T-helper 2 cell (primary cell): Measurements from ENCODE around the gene LY86.
A peak's percentile ranks its signal among the peaks of the same experiment; 100 is the strongest.
"Not testable (repeated sequence)": the region's sequence is repeated elsewhere in the genome, so short reads cannot be mapped to it uniquely, and the experiment has no call there.

Experiments used
- DNase-seq, 5 experiments: peaks; one replicate each; pipeline versions ENCODE4 v3.0.0 to v3.0.0-alpha.2; 2012 to 2022

The LY86 gene

DNA sequence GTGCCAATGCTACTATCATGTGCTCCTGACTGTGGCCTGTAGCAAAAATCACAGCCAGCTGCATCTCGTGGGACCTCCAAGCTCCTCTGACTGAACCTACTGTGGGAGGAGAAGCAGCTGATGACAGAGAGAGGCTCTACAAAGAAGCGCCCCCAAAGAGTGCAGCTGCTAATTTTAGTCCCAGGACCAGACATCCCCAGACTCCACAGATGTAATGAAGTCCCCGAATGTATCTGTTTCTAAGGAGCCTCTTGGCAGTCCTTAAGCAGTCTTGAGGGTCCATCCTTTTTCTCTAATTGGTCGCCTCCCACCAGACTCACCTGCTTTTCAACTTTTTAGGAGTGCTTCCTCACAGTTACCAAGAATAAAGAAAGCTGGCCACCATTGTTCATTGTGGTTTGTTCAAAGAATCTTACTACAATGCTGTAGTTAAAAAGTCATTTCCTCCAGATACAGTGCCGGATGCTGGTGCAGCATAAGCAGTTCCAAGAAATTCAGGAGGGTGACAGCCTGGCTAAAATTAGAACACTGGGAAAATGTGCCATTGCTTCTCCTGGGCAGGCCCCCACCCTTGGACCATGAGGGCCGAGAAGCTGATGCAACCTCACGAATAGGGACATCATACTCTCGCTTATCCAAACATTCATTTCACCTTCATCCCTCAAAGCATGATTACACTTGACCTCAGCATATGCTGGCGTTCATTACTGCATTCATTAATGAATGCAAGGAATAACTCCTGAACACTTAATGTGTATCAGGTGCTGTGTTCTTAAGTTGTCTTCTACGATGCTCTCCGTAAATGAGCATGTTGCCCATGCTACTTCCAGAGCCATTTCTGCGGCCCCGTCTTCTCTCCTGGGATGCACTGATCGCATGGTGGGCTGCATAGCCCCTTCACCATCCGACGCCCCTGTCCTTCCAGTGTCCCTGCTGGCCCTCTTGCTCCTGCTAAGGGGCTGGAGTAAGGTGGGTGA lies 66.4 kb downstream of the LY86 start:
- DNase-seq: peak in 1 of 5 experiments; percentile 70

DNA sequence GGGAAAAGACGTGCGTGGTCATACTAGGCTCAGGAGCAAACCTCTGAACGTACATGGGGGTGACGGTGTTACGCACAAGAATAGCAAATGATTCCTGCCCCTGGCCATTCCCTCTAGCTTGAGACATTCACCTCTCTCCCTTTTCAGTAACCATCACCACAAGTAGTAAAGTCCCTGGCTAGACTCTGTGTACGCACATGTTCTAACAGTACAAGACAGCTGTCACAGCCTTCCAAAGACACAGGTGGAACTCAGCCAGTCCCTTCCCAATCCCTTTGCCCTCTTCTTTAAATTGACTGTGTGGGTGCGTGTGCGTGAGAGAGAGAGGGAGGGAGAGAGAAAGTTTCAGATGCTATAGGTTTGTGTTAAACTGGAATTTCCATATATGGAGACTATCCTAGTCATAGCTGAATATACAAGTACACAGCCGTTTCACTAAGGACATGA lies 67.3 kb downstream of the LY86 start:
- peak in 1 of 5 experiments; percentile 55 for DNase-seq

DNA sequence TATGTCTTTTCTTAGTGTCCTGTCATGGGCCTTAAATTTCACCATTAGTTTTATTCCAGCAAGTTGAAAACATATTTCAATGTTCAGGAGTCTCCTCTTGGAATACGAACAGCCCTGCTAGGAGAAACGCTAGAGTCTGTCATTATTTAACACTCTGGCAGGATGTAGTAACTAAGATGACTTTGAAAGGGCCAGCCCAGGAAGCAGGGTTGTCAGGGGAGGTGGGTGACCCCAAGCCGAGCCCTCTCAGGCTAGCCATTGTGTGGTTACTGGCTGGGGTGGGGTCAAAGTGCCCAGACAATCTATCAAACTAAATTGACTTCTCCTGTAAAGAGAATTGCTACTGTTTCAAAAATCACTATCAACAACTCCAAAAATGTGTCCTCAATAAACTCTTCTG lies 67.8 kb downstream of the LY86 start:
- peak in 1 of 5 experiments; percentile 31 for DNase-seq

DNA sequence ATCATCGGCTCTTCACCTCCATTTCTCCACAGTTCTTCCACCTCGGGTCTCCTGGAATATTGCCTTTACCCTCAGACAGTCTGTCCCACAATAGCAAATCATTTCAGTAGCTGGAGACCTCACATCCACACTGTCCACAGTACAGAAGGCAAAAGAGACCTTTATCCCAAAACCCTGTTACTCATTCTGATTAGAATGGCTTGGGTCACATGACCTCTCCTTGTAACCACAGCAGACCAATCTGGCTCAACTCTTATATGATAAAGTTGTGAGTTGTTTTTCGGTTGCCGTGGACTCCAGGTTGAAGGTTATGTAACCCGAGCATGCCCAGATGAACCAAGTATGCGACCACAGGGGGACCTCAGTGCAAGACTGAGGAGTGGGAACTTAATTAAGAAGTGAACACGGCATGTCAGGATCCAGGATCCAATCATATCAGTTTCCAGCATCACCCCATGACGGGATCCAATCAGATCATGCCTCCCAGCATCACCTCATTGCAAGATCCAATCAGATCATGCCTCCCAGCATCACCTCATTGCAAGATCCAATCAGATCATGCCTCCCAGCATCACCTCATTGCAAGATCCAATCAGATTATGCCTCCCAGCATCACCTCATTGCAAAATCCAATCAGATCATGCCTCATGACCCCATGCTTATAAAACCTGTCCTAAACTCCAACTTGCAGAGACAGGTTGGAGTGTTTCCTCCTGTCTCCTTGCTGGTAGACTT lies 68.7 kb downstream of the LY86 start:
- peak in 1 of 5 experiments; percentile 19 for DNase-seq

DNA sequence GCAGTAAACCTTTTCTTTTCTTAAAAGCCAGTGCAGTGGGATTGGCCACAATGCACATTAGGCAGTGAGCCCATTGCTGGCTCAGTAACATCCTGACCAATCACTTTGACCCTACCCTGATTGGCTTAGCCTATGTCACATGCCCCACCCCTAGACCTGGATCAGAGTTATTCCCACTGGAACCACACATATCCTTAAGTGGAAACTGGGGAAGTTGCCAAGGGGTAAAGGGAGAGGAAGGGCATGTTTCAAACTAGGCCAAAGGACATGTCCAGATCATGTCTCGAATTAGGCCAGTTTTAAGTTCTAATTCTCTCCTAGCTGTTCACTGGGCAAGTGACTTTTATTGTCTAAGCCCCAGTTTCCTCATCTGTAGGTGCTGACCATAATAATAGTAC lies 69.3 kb downstream of the LY86 start:
- no peak for DNase-seq

DNA sequence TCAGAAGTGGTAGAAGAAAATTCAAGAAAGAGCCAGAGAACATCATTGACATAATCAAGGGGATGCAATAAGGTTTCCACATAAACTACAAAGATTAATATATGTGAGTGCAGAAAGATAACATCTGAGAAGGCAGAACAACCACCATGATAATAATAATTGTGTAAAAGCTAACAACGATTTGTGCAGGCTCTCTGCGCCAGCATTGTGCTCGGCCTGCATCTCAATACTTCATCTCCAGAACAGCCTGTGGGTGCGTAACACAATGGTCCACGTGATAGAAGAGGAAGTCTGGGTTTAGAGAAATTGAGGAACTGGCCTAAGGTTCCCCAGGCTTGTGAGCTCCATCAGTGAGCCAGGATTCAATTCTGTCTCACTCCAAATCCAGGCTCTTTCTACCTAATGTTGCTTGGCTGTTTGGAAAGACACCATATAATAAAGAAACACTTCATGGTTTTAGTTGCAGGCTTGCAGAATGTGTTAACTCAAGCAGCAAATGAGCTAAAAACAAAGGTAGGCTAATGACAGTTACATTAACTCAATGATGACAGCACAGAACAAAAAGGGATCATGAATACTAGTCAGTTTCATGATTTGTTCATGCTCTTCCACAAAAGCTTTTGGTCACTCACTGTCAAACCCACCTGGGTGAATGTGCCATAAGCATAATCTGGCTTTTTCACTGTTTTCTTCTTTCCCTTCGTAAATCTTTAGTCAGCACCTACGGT lies 71.2 kb downstream of the LY86 start:
- no peak for DNase-seq

DNA sequence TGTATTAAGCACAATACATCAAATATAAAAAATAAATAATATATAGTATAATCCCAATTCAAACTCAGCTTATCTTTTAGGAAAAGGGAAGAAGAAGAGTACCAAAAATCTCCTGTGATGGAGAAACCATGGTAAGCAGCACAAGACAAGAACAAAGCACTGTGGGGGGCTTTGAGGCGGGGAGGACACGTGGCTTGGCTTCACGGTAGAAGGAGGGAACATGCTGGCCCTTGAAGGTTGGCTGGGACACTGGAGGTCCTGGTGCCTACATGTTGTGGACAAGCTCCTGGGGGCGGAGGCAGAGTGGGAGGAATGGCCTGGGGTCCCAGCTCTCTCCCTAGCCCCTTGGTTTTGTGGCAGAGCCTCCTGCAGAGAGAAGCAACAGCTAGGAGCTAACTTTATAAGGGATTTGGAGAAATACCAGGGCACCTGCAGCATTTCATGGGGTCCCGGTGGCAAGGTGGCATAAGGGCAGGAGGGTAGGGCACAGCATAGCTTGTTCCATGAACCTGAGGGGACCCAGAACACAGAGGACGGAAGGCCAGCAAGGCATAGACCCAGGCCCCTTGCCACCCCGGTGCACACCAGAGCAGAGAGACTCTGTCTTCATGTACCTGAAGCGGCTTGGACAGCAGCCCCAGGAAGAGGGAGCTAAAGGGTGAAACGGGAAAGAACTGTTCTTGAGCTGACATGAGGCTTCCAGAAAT lies 72.0 kb downstream of the LY86 start:
- DNase-seq: no peak

DNA sequence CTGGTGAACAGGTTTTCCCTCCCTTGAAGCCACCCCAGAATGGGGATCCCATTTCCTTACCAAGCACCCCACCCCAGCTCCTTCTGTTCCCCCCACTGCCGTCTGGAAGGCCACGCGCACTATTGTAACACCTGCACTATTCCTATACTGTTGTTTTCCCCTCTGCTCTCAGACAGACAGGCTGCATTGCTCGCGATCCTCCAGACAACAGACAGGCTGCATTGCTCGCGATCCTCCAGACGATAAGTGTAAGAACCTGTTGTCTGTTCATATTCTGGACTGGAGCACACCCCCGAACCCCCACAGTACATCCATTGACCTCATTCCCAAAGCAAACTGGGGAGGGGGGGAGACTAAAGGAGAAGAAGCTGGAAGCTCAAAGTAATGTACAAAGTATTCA lies 72.7 kb downstream of the LY86 start:
- no peak for DNase-seq

DNA sequence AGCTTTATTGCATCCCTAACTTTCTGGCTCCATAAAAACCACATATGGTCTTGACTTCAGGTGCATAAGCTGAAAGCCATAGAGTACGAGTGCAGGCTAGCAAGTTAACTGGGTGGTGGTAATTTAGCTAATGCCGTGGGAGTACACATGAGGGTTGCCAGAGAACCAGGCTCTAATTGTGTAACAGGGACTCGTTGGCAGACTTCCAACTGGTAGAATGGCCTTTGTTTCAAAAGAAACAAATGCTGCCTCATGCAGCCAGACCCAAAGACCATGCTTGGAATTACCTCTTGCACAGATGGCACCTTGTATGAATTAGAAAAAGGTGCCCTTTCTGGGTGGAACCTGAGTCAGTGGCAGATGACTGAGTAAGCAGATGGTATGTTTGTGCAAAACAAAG lies 73.2 kb downstream of the LY86 start:
- no peak for DNase-seq

DNA sequence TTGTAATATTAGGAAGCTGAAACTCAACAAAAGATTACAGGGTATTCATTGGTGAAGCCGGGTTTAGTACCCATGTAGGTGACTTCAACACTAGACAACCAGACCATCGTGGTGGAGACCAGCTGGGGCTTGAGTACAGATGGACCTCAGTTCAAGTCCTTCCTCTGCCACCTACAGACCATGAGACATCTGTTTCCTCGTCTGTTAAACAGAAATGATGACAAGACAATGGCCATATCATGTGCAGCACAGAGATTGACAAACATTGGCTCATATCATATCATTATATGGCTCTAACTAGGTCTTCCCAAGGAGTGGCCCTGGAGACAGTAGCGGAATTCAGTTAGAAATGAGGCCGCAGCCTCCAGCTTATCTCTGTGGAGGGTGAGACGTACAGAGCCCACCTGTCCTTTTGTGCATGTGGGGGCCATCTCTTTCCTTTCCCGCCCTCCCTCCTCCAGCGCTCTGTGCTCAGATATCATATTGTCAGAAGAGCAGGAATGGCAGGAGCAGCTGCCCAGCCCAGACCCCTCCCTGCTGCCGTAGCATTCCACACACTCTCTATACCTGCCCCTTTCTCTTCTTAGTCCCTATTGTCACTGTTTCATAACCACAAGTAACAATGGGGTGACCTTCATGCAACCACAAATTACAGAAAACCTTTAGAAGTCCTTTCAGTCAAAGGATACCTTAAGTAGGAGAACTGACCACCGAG lies 75.1 kb downstream of the LY86 start:
- no peak for DNase-seq

DNA sequence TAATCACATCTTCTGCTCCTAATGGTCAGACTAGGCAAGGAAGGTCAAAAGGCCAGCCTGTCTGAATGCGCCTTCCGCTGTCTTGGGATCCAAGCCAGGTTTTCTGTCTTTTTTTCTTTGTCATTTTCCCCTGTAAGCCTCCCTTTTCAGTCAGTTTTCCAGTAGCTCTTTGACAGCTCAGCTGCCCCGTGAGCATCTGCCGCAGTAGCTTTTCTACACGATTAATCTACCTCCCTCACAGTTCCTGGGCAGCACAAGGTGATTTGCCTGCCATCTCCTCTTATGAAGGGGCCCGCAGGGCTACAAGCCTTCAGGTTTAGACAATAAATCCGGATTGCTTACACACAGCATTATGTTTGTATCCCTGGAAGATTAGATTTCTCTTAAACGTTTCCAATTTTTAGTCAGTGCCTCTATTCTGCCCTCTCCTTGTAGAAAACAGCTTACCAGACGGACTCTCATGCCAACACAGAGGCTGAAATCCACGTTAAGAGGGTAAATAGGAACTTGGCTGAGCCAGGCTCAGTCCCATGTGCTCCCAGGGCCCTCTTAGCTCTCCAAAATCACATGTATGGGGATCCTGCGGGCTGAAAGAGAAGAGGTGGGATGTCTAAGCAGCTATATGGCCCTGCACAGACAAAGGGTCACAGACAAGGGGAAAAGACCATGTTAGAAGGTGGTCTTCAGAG lies 77.2 kb downstream of the LY86 start:
- DNase-seq: no peak

DNA sequence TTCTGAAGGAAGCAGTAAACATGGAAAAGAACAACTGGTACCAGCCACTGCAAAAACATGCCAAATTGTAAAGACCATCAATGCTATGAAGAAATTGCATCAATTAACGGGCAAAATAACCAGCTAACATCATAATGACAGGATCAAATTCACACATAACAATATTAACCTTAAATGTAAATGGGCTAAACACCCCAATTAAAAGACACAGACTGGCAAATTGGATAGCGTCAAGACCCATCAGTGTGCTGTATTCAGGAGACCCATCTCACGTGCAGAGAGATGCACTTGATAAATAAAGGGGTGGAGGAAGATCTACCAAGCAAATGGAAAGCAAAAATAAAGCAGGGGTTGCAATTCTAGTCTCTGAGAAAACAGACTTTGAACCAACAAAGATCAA lies 81.6 kb downstream of the LY86 start:
- not testable (repeated sequence) for DNase-seq

DNA sequence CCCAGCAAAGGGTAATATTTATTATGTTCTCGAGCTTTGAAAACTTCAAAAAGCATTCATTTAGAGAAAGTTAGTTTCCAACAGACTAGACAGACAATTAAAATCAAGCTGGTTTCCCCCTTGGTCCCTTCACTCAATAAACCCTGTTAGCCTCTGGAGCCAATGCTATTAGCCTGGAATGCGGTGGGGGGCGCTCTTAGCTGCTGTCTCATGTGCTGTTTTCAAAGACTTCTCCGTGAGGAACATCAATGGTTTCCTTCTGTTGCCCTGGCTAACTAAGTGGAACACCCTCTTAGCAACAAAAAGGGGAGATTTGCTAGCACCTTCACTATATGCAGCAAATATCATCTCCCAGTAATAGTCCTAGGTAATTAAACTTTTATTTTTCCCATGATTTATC lies 86.4 kb downstream of the LY86 start:
- no peak for DNase-seq

DNA sequence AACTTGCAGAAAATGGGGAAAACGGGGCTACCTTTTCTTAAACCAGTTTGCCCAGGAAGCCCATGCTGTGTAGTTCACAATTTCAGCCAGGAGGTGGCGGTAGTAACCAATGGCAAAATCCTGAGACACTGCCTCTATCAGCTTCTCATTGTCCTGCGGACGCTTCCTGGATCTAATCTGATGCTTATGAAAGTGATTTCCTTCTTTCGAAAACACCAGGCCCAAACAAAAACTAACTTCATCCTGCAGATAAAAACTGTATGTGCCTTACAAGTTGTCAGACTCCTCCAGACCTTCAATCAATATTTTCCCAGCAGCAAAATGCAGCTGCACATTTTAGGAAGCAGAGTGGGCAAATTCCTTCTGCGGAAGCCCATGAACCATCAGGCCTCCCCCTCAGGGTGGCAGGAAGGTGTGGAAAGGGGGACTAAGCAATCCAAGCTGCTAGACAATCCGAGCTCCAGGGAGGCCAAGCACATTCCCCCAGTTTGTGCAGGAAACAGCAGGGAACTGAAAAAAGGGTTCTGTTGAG lies 88.5 kb downstream of the LY86 start:
- DNase-seq: peak; percentile 28 to 73 (median 47)

DNA sequence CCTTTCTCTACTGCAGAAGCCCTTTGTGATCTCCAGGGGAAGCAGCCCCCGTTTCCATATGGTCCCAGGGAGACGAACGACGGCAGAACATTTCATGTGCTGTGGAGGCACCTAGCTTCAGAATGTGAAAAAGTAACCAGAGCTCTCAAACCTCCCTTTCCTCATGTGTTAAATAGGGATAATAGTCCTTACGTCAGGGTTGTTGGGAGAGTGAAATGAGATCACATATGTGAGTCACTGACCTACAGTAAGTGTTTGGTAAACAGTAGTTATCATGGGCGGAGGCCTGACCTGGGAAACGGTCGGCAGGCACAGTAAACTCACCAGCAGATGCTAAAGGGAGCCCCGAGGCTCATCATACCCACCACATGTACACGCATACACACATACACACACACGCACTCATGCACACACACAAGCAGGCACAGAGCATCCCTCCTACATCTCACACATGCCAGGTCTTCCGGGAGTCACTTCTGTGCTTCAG lies 89.7 kb downstream of the LY86 start:
- no peak for DNase-seq

DNA sequence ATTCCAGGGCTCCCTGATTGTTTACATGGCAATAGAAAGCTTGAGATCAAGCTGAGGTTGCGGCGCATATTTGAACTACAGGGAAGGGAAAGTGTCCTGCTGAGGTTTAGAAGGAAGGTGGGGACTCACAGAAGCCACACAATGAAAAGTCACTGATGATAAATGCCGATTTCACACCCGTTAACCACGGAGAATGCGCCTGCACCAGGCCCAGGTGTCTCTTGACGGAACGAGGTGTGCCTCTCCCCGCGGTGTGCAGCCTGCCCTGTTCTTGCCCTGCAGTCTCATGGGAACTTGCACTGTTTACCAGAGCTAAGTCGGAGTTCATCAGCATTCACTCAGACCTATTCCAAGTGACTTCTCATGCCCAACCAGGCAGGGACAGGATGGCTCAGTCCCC lies 90.3 kb downstream of the LY86 start:
- DNase-seq: no peak

DNA sequence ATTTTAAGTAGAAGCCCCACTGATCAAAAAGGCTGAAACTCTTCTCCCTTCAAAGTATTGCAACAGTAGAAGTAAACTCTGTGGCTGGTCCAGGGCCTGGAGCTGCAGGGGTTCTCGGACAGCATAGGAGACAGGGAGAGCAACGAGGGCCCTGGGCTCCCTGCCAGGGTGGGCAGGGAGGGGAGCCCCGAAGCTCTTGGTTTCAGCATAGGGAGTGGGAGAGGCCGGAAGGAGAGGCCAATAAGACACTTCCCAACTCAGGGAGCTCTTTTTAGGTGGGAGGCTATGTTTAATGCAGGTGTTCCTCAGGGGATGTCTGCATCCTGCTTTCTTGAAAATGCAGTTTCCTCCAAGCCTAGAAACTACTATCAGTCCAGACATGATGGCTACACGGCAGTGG lies 91.1 kb downstream of the LY86 start:
- DNase-seq: no peak

DNA sequence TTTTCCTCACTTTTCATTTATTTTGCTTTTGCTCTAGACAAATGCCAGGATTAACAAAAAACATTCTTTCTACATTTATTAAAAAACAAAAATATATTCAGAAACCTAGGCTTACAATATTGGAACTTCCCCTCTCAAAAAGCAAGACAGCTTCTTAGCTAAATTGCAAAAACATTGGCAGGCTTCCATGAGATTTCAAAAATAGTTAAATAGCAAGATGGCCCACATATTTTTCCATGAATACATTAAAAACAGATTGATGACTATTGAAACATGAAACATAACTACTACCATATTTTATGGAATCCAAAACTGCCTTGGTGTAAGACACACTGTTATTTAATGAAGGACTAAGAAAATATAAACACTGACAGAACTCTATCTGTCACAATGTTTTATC lies 92.0 kb downstream of the LY86 start:
- no peak for DNase-seq

DNA sequence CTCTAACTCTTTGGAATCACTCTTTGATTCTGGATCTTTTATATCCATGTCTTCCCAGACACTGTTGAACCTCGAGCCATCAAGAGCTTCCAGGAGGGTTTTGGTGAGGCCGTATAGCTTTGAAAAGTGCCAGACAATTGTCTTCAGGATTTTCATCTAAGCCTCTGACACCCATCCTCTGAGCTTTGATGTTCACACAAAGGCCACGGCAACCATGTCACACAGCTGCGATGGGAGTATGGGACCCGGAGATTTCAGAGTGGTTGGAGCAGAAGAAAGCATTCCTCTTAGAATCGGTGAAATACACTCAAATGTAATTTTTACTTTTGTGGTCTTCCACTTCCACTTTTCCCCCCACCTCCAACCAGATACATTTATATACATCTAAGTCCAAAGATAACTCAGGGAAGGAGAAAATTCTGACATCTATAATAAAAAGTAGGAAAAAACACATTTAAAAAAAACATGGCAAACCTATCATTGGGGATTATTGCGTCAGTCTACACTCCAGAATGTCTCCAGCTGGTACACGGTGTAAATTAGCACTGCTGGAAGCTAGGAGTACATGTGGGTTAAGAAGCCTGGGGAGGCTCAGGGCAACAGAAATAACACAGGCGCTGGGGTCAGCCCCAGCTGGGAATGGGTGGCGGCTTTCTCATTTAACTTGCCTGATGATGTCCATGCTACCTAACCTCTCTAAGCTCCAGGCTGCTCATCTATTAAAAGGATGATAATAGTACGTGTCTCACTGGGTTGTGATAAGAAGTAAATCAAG lies 92.7 kb downstream of the LY86 start:
- no peak for DNase-seq

DNA sequence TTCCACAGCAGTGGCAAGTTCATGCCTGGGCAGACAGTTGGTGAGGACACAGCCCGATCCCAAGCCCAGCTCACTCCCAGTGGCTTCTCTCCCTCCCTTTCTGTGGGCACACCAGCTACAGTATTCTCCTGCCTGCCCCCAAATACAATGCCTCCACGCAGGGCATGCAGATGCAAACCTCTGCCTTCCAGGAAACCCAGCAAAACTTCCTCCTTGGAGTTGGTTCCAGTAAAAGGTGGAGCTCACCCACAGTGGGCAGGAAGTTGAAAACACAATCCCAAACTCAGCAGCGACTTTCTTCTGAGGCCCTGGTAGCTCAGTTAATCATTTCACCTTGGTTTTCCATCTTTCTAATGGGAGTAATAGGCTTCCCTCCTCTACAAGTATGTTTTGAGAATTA lies 93.7 kb downstream of the LY86 start:
- DNase-seq: no peak
